RWPE2 (cell line): ENCODE measurements around the gene CORO2B.

Experiments used
- ATAC-seq: fragments of 200-7000 bp; cut with Tn5 transposase; 3 replicates; pipeline ENCODE4 v1.9.1; 2021; ENCODE audit warnings: low read depth
- DNase-seq: peaks from one replicate; pipeline ENCODE4 v3.0.0-alpha.2; 2020; ENCODE audit warnings: low spot score
- H3K27ac ChIP-seq: fragments of 450-650 bp; 2 replicates; pipeline ENCODE4 v1.5.1; 2017; ENCODE audit warnings: mild to moderate bottlenecking; ENCODE audit not compliant: poor library complexity, severe bottlenecking
- H3K27me3 ChIP-seq: fragments of 250-450 bp; sonication (Bioruptor Pico); 2 replicates; pipeline ENCODE4 v1.5.1; 2021; ENCODE audit warnings: mild to moderate bottlenecking, moderate library complexity; ENCODE audit not compliant: insufficient read depth, poor library complexity, severe bottlenecking
- H3K36me3 ChIP-seq: fragments of 250-450 bp; sonication (Bioruptor Pico); 2 replicates; pipeline ENCODE4 v1.5.1; 2020; ENCODE audit warnings: low read depth, mild to moderate bottlenecking, moderate library complexity
- H3K4me1 ChIP-seq: fragments of 250-450 bp; sonication (Bioruptor Pico); 2 replicates; pipeline ENCODE4 v1.5.1; 2021; ENCODE audit warnings: mild to moderate bottlenecking, moderate library complexity; ENCODE audit not compliant: insufficient read depth, poor library complexity, severe bottlenecking
- H3K4me3 ChIP-seq: fragments of 250-450 bp; sonication (Bioruptor Pico); 2 replicates; pipeline ENCODE4 v1.5.1; 2021; ENCODE audit warnings: mild to moderate bottlenecking, moderate library complexity; ENCODE audit not compliant: severe bottlenecking
- H3K9me3 ChIP-seq: fragments of 250-450 bp; sonication (Bioruptor Pico); 2 replicates; pipeline ENCODE4 v1.5.1; 2021; ENCODE audit warnings: mild to moderate bottlenecking, moderate library complexity; ENCODE audit not compliant: severe bottlenecking
- TF ChIP-seq, protein P1 (sequence below): fragments of 450-650 bp; IDR thresholded peaks from one replicate; pipeline ENCODE4 v1.5.1; 2017; ENCODE audit warnings: mild to moderate bottlenecking, moderate library complexity; ENCODE audit not compliant: poor library complexity, severe bottlenecking

The CORO2B gene

GRCh38 chr15:68687136-68687735 is 108.4 kb downstream of the CORO2B start:
- ATAC-seq, result no peak
- DNase-seq, result no peak
- no peak overlapping the region for H3K27ac ChIP-seq
- TF ChIP-seq, protein P1, sequence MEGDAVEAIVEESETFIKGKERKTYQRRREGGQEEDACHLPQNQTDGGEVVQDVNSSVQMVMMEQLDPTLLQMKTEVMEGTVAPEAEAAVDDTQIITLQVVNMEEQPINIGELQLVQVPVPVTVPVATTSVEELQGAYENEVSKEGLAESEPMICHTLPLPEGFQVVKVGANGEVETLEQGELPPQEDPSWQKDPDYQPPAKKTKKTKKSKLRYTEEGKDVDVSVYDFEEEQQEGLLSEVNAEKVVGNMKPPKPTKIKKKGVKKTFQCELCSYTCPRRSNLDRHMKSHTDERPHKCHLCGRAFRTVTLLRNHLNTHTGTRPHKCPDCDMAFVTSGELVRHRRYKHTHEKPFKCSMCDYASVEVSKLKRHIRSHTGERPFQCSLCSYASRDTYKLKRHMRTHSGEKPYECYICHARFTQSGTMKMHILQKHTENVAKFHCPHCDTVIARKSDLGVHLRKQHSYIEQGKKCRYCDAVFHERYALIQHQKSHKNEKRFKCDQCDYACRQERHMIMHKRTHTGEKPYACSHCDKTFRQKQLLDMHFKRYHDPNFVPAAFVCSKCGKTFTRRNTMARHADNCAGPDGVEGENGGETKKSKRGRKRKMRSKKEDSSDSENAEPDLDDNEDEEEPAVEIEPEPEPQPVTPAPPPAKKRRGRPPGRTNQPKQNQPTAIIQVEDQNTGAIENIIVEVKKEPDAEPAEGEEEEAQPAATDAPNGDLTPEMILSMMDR, result no peak
- no peaks in the 10 kb centered on the region for H3K27me3 ChIP-seq
- H3K4me1 ChIP-seq, result no peaks in the 10 kb centered on the region
- no peaks in the 10 kb centered on the region for H3K9me3 ChIP-seq
- H3K4me3 ChIP-seq, result no peak overlapping the region
- H3K36me3 ChIP-seq, result no peaks in the 10 kb centered on the region

- ATAC-seq, result no peak
- TF ChIP-seq, protein P1, result no peak
These were observed 112.9 kb downstream of the CORO2B start for GRCh38 chr15:68691705-68692104.

GRCh38 chr15:68693071-68693470 is 114.3 kb downstream of the CORO2B start:
- Histone ChIP-seq H3K4me1 (no peaks in the 10 kb centered on the region), H3K9me3 (no peaks in the 10 kb centered on the region), H3K4me3 (no peak overlapping the region), H3K27me3 (no peaks in the 10 kb centered on the region), H3K36me3 (no peaks in the 10 kb centered on the region), H3K27ac (no peak overlapping the region)
- no peak for ATAC-seq
- DNase-seq, result no peak
- TF ChIP-seq, protein P1, result no peak

More at GRCh38 chr15:68691705-68692104, 112.9 kb downstream of the CORO2B start:
- H3K4me3 ChIP-seq, result no peak overlapping the region
- no peaks in the 10 kb centered on the region for H3K27me3 ChIP-seq
- H3K27ac ChIP-seq, result no peak overlapping the region
- no peaks in the 10 kb centered on the region for H3K36me3 ChIP-seq
- DNase-seq, result no peak
- no peaks in the 10 kb centered on the region for H3K4me1 ChIP-seq
- no peaks in the 10 kb centered on the region for H3K9me3 ChIP-seq

DNA sequence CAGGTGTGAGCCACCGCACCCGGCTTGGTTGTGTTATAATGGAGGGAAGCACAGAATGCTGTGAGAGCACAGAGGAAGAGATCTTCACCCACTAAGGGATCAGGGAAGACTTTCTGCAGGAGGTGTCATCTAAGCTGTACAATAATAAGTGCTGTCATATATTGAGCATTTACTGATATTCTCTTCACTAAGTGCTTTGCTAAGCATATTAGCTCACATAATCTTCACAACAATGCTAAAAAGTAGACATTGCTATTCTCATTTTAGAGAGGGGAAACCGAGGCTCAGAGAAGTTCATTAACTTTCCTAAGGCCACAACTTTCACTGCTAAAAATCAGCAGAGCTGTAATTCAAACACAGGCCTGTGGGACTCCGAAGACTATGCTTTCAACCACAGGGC is 115.3 kb downstream of the CORO2B start:
- Histone ChIP-seq H3K4me1 (no peaks in the 10 kb centered on the region), H3K27ac (no peak overlapping the region), H3K4me3 (no peak overlapping the region), H3K9me3 (no peaks in the 10 kb centered on the region), H3K36me3 (no peaks in the 10 kb centered on the region), H3K27me3 (no peaks in the 10 kb centered on the region)
- ATAC-seq (no peak), DNase-seq (no peak)
- TF ChIP-seq, protein P1, result no peak

- Histone ChIP-seq H3K36me3 (no peaks in the 10 kb centered on the region), H3K27me3 (no peaks in the 10 kb centered on the region), H3K4me1 (no peaks in the 10 kb centered on the region), H3K27ac (no peak overlapping the region), H3K9me3 (no peaks in the 10 kb centered on the region), H3K4me3 (no peak overlapping the region)
- TF ChIP-seq, protein P1, result no peak
- ATAC-seq (no peak), DNase-seq (no peak)
These were observed 116.3 kb downstream of the CORO2B start for GRCh38 chr15:68695061-68695595.
